ENCODE results near the gene CALB2.

Gene CALB2

DNA sequence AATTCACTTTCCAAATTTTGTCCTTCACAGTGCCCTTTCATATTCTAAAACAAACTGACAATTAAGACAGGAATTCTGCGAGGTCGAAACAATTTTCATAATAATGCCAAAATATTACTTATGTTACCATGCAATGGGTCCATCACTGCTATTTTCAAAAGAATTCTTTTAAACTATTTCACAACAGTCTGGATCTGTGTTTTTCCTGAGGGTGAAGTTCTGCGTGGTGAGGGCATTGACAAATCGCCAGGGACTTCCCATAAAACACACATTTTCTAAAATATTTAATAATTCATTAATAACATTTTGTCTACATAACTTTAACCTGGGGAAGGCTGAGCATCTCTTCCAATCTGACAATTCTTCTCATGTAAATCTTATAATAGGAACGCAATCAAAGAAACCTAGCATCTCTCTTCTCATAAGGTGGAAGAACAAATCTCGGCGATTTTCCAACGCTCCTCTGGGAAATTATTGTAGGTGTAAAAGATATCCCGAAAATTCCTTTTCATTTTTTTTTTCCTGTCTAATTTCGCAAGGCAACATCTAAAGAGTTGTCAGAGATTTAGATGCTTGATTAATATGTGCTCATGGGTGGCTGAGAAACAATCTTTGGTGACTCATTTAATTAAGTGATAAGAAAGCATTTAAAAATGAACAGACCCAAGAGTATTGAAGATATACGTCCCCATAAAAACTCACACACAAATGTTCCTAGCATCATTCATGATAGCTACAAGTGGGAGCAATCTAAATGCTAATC is 41.5 kb downstream of the CALB2 start:
- Histone ChIP-seq H3K36me3 (ENCODE audit: insufficient read depth, low read length) (no peaks in the 10 kb centered on the region), H3K27me3 (ENCODE audit: control insufficient read depth, insufficient read depth, low read length) (peaks cover 19% of the 10 kb centered on the region), H3K4me2 (ENCODE audit: low read length) (no peak overlapping the region), H3K9me3 (replicated peaks; ENCODE audit: low read length) (no peaks in the 10 kb centered on the region), H3K9ac (ENCODE audit: low read depth, low read length) (no peak overlapping the region), H3K4me1 (ENCODE audit: control insufficient read depth, insufficient read depth, low read length) (no peaks in the 10 kb centered on the region), H3K4me3 (ENCODE audit: low read length) (no peak overlapping the region)

DNA sequence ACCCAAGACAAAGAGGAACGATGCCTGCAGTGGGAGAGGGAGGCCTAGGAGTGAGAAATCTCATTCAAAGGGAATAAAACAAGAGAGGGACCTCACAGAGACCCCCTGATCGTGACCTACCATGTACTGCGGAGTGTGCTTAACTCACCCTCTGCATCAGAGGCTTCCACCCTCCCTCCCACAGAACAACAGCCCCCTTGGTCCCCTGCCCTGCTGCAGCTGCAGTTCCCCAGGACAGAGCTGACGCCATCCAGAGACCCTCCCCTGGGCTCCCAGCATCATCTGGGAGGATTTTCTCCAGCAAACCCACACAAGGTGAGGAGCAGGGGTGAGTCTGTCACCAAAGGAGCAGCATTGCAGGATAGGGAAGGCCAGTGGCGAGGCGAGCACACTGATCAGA is 43.5 kb downstream of the CALB2 start:
- Histone ChIP-seq H3K4me1 (ENCODE audit: control insufficient read depth, insufficient read depth, low read length) (no peaks in the 10 kb centered on the region), H3K9ac (ENCODE audit: low read depth, low read length) (no peak overlapping the region), H3K4me2 (ENCODE audit: low read length) (no peak overlapping the region), H3K4me3 (ENCODE audit: low read length) (no peak overlapping the region), H3K9me3 (replicated peaks; ENCODE audit: low read length) (no peaks in the 10 kb centered on the region), H3K36me3 (ENCODE audit: insufficient read depth, low read length) (no peaks in the 10 kb centered on the region), H3K27me3 (ENCODE audit: control insufficient read depth, insufficient read depth, low read length) (peaks cover 15% of the 10 kb centered on the region)

DNA sequence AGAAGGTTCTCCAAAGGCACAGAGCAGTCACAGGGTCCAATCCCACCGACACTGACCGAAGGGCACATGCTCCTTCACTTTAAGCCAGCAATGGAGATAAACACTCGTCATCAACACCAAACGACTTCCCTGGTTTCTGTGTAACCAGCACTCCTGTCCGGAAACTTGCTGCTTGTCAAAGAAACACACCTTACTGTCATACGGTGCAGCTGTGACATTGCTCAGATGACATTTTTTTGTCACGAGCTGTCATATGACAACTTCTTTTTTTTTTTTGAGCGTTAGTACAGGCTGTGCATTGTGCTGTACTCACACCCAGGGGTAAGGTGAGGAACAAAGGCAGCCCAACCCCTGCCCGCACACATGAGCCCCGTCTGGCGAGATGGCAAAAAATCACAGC is 44.2 kb downstream of the CALB2 start:
- Histone ChIP-seq H3K27me3 (ENCODE audit: control insufficient read depth, insufficient read depth, low read length) (peaks cover 19% of the 10 kb centered on the region), H3K9ac (ENCODE audit: low read depth, low read length) (no peak overlapping the region), H3K36me3 (ENCODE audit: insufficient read depth, low read length) (no peaks in the 10 kb centered on the region), H3K4me2 (ENCODE audit: low read length) (no peak overlapping the region), H3K4me3 (ENCODE audit: low read length) (no peak overlapping the region), H3K4me1 (ENCODE audit: control insufficient read depth, insufficient read depth, low read length) (no peaks in the 10 kb centered on the region), H3K9me3 (replicated peaks; ENCODE audit: low read length) (no peaks in the 10 kb centered on the region)

DNA sequence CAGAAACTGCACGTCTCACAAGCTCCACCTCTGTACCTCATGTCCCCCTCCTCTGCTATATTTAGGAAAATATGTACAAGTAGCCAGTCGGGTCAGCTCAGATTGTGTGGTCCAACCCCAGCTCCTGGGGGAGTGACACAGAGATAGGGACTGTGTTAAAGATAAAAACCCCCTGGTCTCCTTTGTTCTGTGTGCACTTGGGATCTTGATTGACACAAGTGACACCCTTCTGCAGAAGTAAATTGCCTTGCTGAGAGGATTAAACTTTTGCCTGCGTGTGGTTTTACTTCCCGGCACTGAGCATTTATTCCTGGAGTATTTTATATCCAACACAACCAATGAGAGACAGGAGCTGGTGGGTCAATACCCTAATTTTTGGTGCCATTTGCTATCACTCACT is 45.8 kb downstream of the CALB2 start:
- no peak overlapping the region for H3K4me3 ChIP-seq (ENCODE audit: low read length)
- no peak overlapping the region for H3K4me2 ChIP-seq (ENCODE audit: low read length)
- H3K36me3 ChIP-seq (ENCODE audit: insufficient read depth, low read length), result no peaks in the 10 kb centered on the region
- peaks cover 19% of the 10 kb centered on the region for H3K27me3 ChIP-seq (ENCODE audit: control insufficient read depth, insufficient read depth, low read length)
- H3K4me1 ChIP-seq (ENCODE audit: control insufficient read depth, insufficient read depth, low read length), result no peaks in the 10 kb centered on the region
- no peaks in the 10 kb centered on the region for H3K9me3 ChIP-seq (replicated peaks; ENCODE audit: low read length)
- H3K9ac ChIP-seq (ENCODE audit: low read depth, low read length), result no peak overlapping the region

DNA sequence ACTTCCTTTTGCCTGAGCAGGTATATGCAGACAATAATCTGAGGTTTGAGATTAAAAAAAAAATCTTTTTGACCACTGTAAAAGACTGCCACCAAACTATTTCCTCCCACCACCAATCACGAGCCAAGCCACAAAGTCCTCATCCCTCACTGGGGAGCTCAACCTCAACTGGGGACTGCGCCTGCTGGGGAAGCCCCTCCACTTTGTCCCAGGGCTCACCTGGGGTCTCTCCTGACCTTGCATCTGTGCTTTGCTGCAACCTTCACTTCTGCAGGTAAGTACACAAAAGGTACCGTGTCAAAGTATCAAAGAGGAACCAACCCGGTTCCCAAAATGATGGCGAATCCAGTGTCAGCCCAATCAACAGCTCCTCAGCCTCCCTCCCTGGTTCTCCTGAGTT is 47.8 kb downstream of the CALB2 start:
- H3K27me3 ChIP-seq (ENCODE audit: control insufficient read depth, insufficient read depth, low read length), result peaks cover 16% of the 10 kb centered on the region
- H3K4me3 ChIP-seq (ENCODE audit: low read length), result no peak overlapping the region
- H3K9ac ChIP-seq (ENCODE audit: low read depth, low read length), result no peak overlapping the region
- no peaks in the 10 kb centered on the region for H3K9me3 ChIP-seq (replicated peaks; ENCODE audit: low read length)
- H3K4me1 ChIP-seq (ENCODE audit: control insufficient read depth, insufficient read depth, low read length), result no peaks in the 10 kb centered on the region
- H3K36me3 ChIP-seq (ENCODE audit: insufficient read depth, low read length), result no peaks in the 10 kb centered on the region
- H3K4me2 ChIP-seq (ENCODE audit: low read length), result no peak overlapping the region

DNA sequence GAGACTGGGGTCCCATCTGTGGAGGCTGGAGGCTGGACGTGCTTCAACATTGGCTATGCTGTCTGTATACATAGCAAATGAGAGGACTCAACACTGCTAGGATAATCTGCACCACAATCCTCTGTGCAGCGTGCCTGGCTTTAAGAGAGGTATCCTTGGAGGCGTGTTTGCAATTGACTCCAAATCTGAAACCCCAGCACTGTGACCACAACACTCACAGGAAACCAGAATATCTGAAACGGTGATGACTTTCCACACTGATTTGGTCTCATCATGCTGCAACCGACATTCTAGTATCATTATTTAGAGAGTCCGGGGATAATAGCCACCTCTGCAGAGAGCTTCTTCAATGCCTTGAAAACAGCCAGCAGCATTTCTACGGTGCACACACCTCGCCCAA is 48.2 kb downstream of the CALB2 start:
- Histone ChIP-seq H3K4me1 (ENCODE audit: control insufficient read depth, insufficient read depth, low read length) (no peaks in the 10 kb centered on the region), H3K36me3 (ENCODE audit: insufficient read depth, low read length) (no peaks in the 10 kb centered on the region), H3K9me3 (replicated peaks; ENCODE audit: low read length) (no peaks in the 10 kb centered on the region), H3K27me3 (ENCODE audit: control insufficient read depth, insufficient read depth, low read length) (peaks cover 16% of the 10 kb centered on the region), H3K4me3 (ENCODE audit: low read length) (no peak overlapping the region), H3K4me2 (ENCODE audit: low read length) (no peak overlapping the region), H3K9ac (ENCODE audit: low read depth, low read length) (no peak overlapping the region)

DNA sequence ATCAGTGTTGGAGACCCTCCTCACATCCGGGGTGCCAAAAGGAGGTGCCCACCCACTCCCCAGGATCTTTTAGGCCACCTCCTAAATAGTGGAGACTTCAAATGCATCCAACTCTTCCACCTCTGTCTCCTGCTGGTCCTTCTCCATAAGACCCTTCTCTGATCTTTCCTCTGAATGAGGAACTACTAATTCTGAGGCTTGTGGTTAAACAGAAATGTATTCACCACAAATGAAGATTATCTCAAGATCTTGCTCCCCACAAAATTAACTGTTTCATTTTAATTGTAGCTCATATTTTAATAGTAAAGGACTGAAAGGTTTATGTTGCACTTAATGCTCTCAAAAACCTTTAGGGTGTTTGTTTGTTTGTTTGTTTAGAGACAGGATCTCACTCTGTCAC is 49.2 kb downstream of the CALB2 start:
- Histone ChIP-seq H3K36me3 (ENCODE audit: insufficient read depth, low read length) (no peaks in the 10 kb centered on the region), H3K4me1 (ENCODE audit: control insufficient read depth, insufficient read depth, low read length) (no peaks in the 10 kb centered on the region), H3K9ac (ENCODE audit: low read depth, low read length) (no peak overlapping the region), H3K4me3 (ENCODE audit: low read length) (no peak overlapping the region), H3K27me3 (ENCODE audit: control insufficient read depth, insufficient read depth, low read length) (peaks cover 12% of the 10 kb centered on the region), H3K4me2 (ENCODE audit: low read length) (no peak overlapping the region), H3K9me3 (replicated peaks; ENCODE audit: low read length) (no peaks in the 10 kb centered on the region)

DNA sequence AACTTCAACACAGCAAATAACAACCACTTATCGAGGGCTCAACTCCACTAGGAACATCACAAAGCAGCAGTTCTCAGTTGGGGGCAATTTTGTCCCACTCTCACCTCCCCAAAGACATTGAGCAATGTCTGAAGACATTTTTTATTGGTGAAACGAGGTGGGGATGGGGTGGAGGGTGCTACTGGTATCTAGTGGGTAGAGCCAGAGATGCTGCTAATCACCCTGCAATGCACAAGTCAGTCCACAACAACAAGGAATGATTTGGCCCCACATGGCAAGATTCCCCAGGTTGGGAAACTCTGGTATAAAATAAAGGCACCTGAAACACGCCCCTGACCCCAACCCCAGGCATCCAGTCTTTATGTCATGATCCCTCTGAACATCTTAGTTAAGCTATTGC is 50.0 kb downstream of the CALB2 start:
- Histone ChIP-seq H3K27me3 (ENCODE audit: control insufficient read depth, insufficient read depth, low read length) (peaks cover 9% of the 10 kb centered on the region), H3K36me3 (ENCODE audit: insufficient read depth, low read length) (no peaks in the 10 kb centered on the region), H3K9me3 (replicated peaks; ENCODE audit: low read length) (no peaks in the 10 kb centered on the region), H3K4me3 (ENCODE audit: low read length) (no peak overlapping the region), H3K9ac (ENCODE audit: low read depth, low read length) (no peak overlapping the region), H3K4me2 (ENCODE audit: low read length) (no peak overlapping the region), H3K4me1 (ENCODE audit: control insufficient read depth, insufficient read depth, low read length) (no peaks in the 10 kb centered on the region)

DNA sequence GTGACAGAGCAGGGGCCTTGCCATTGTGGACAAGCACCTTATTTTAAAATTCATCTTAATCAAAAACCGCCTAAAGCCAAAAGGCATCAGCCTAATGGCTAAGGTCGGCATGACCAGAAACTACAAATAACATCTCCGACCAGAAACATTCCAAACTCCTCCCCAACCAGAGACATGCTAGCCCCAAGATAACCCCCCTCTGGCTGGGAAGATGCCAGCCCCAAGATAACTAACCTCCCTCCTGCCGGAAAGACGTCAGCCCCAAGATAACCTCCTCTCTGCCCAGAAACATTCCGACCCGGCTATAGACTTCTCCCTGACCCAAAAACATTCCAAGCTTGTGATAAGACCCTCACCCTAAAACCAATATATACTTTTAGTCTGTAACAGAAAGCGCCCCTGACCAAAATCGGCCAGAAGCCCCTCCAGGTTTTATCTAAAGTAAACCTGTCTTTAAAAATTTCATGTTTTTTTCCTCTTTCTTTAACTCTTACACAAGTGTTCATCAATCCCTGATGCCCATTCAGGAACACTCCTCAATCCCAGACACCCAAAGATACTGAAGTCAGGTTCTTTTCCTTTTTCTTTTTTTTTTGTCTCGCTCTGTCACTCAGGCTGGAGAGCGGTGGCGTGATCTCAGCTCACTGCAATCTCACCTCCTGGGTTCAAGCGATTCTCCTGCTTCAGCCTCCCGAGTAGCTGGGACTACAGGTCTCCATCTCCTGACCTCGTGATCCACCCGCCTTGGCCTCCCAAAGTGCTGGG is 50.7 kb downstream of the CALB2 start:
- no peak overlapping the region for H3K4me3 ChIP-seq (ENCODE audit: low read length)

DNA sequence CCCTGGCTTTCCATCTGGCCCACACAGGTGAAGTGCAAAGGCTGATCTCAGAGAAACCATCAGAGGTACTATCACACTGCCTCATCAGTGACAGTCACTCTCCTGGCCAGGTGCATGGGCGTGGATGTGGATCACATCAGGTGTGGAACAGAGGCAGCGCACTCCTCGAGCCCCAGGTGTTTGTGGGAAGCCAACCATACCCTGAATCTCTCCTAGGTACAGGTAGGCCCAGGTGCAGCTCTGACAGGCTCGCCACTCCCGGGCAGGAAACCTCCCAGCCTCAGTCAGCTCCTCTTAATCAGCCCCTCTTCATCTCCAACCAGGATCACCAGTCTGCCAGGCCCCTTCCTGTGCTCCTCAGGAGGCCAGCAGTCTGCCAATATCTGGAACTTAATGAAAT is 51.6 kb downstream of the CALB2 start:
- H3K4me3 ChIP-seq (ENCODE audit: low read length), result no peak overlapping the region

More for the DNA sequence above, 50.7 kb downstream of the CALB2 start:
- Histone ChIP-seq H3K9ac (ENCODE audit: low read depth, low read length) (no peak overlapping the region), H3K9me3 (replicated peaks; ENCODE audit: low read length) (no peaks in the 10 kb centered on the region), H3K27me3 (ENCODE audit: control insufficient read depth, insufficient read depth, low read length) (peaks cover 9% of the 10 kb centered on the region), H3K36me3 (ENCODE audit: insufficient read depth, low read length) (no peaks in the 10 kb centered on the region), H3K4me2 (ENCODE audit: low read length) (no peak overlapping the region), H3K4me1 (ENCODE audit: control insufficient read depth, insufficient read depth, low read length) (no peaks in the 10 kb centered on the region)

DNA sequence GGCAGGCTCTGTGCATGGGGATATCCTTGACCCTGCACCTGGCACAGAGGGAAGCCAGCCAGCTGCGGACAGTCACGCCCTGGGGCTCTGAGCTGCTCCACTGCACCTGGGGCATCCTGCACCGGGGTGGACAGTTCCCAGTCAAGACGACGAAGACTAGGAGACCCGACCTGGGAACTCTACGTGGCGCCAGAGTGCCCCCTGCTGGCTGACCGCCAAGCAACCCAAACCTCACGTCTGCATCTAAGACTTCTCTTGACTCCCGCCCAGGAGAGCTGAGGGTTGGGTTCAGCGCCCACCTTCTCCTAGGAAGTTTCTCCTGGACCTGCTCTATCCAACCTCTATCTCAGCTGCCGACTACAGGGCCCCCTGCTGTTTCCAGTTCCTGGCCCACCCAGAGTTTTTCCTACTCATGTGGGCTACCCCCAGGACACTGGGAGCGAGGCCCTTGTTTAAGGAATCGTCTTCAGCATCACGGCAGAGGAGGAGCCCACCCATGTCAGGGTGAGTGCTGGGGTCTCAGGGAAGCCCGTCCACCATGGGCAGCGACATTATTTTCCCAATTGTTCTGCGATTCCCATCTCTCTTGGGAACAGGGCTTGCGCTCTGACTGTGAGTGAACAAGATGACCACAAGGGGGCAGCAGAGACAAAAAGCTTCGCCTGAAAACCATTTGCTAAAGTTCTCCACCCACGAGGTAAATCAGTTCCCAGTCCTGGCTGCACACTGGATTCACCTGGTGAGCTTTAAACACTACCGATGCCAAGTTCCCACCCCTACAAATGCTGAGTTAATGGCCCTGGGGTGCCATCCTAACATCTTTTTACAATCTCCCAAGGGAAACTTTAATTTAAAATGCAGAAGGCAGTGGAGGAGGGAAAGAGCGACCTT is 54.0 kb downstream of the CALB2 start:
- H3K27me3 ChIP-seq (ENCODE audit: control insufficient read depth, insufficient read depth, low read length), result peaks cover 7% of the 10 kb centered on the region
- no peaks in the 10 kb centered on the region for H3K36me3 ChIP-seq (ENCODE audit: insufficient read depth, low read length)
- H3K4me1 ChIP-seq (ENCODE audit: control insufficient read depth, insufficient read depth, low read length), result no peaks in the 10 kb centered on the region
- no peak overlapping the region for H3K9ac ChIP-seq (ENCODE audit: low read depth, low read length)
- H3K4me3 ChIP-seq (ENCODE audit: low read length), result no peak overlapping the region
- H3K9me3 ChIP-seq (replicated peaks; ENCODE audit: low read length), result no peaks in the 10 kb centered on the region
- H3K4me2 ChIP-seq (ENCODE audit: low read length), result no peak overlapping the region

More for the DNA sequence above, 51.6 kb downstream of the CALB2 start:
- no peaks in the 10 kb centered on the region for H3K36me3 ChIP-seq (ENCODE audit: insufficient read depth, low read length)
- peaks cover 9% of the 10 kb centered on the region for H3K27me3 ChIP-seq (ENCODE audit: control insufficient read depth, insufficient read depth, low read length)
- no peaks in the 10 kb centered on the region for H3K9me3 ChIP-seq (replicated peaks; ENCODE audit: low read length)
- no peak overlapping the region for H3K9ac ChIP-seq (ENCODE audit: low read depth, low read length)
- no peak overlapping the region for H3K4me2 ChIP-seq (ENCODE audit: low read length)
- H3K4me1 ChIP-seq (ENCODE audit: control insufficient read depth, insufficient read depth, low read length), result no peaks in the 10 kb centered on the region
